Hematopoietic multipotent progenitor cell treated with erythropoietin and hydrocortisone succinate and interleukin-3 and kit ligand, for 4 days (in vitro differentiated cells): ENCODE data around the gene NOP53.
"Not testable (repeated sequence)": the region's sequence is repeated elsewhere in the genome, so short reads cannot be mapped to it uniquely, and the experiment has no call there.

Experiments
- DNase-seq: peaks from one replicate; pipeline ENCODE4 v3.0.0-alpha.2; 2015

Gene NOP53

DNA sequence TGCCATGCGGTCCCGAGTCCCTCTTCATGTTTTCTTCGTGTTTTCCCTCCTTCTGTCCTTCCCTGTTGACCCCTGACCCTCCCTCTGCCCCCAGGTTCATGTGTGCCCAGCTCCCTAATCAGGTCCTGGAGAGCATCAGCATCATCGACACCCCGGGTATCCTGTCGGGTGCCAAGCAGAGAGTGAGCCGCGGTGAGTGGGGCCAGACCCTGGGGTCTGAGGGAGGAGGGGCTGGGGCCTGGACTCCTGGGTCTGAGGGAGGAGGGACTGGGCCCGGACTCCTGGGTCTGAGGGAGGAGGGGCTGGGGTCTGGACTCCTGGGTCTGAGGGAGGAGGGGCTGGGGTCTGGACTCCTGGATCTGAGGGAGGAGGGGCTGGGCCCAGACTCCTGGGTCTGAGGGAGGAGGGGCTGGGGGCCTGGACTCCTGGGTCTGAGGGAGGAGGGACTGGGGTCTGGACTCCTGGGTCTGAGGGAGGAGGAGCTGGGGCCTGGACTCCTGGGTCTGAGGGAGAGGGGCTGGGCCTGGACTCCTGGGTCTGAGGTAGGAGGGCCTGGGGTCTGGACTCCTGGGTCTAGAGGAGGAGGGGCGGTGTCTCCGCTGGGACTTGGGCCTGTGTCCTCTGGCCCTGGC, 26.8 kb upstream of the NOP53 start:
- DNase-seq: not testable (repeated sequence)

DNA sequence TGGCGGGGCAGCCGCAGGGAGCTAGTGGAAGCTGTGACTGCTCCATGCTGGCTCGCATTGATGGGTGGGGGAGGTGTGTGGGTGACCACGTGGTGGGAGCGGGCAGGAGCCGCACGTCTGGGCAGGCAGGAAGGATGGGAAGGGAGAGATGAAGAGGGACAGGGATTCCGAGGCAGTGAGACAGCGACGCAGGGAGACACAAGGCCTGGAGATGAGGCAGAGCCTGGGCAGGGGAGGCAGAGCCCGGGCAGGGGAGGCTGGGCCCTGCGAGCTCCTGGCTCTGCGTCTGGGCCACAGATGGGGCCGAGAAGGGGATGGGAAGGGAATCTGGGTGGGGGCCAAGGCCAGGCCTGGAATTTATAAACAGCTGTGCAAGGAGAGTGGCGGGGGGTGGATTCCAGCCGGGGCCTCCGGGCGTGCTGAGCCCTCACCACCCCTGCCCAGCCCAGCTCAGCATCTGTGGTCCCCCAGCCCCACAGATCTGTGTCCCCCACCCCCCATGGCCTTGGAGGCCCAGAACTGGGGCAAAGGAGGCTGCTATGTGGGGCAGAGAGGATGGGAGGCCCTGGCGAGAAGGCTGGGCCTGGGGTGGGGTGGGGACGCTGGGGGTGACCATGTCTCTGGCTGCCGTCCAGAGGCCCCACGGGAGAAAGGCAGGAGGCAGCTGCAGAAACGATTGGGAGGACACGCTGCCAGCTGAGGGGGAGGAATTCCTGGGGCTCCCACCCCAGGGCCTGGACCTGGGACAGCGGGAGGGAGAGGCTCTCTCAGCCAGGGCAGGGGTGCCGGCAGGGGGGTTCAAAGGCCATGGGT, 26.1 kb upstream of the NOP53 start:
- DNase-seq: no peak

DNA sequence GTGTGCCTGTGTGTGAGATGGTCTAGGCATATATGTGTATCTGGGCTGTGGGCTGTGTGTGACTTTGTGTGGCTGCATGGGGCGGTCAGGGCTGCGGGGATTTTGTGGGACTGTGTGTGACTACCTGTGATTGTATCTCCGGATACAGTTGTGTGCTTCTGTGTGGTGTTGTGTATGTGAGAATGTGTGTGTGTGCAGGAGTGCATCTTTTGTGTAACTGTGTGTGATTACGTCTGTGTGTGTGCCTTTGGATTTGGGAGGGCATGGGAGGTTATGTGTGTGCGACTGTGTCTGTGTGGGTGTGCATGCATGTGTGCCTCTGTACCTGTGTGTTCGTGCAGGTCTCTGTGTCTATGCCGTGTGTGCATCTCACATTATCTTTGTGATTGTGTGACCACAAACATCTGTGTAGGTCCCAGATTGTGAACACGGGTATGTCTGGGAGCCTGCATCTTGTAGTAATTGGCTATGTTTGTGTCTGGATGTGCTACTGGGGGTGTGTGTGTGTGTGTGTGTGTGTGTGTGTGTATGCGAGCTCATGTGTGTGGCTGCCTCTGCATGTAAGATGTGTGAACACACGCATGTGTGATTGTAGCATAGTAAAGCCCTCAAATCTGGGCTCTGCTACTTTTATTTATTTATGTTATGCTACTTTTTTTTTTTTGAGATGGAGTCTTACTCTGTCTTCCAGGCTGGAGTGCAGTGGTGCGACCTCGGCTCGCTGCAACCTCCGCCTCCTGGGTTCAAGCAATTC, 24.5 kb upstream of the NOP53 start:
- no peak for DNase-seq

DNA sequence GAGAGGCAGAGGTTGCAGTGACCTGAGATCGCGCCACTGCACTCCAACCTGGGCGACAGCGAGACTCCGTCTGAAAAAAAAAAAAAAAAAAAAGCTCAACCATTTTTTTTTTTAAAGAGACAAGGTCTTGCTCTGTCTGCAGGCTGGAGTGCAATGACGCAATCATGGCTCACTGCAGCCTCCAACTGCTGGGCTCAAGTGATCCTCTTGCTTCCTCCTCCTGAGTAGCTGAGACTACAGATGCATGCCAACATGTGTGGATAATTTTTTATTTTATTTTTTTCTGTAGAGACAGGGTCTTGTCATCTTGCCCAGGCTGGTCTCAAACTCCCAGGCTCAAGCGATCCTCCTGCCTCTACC, 21.8 kb upstream of the NOP53 start:
- peak; percentile 85 for DNase-seq

DNA sequence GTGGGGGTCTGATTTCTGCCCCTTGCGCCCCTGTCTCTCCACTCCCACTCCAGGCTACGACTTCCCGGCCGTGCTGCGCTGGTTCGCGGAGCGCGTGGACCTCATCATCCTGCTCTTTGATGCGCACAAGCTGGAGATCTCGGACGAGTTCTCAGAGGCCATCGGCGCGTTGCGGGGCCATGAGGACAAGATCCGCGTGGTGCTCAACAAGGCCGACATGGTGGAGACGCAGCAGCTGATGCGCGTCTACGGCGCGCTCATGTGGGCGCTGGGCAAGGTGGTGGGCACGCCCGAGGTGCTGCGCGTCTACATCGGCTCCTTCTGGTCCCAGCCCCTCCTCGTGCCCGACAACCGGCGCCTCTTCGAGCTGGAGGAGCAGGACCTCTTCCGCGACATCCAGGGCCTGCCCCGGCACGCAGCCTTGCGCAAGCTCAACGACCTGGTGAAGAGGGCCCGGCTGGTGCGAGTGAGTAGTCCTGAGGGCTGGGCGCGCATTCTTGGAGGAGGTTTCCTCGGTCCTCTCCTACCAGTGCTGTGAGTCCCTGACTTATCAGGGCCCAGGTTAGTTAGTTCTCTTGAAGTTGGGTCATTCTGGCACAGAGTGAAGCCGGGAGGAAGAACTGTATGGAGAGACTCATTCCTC, 19.5 kb upstream of the NOP53 start:
- DNase-seq: no peak

DNA sequence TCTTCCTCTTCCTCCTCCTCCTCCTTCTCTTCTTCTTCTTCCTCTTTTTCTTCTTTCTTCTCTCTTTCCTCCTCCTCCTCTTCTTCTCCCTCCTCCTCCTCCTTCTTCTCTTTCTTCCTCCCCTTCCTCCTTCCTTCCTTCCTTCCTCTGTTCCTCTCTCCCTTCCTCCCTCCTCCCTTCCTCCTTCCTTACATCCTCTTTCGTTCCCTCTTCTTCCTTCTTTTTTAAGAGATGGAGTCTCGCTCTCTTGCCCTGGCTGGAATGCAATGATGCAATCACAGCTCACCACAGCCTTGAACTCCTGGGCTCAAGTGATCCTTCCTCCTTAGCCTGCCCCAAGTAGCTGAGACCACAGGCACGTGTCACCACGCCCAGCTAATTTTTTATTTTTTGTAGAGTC, 18.9 kb upstream of the NOP53 start:
- DNase-seq: peak; percentile 40

DNA sequence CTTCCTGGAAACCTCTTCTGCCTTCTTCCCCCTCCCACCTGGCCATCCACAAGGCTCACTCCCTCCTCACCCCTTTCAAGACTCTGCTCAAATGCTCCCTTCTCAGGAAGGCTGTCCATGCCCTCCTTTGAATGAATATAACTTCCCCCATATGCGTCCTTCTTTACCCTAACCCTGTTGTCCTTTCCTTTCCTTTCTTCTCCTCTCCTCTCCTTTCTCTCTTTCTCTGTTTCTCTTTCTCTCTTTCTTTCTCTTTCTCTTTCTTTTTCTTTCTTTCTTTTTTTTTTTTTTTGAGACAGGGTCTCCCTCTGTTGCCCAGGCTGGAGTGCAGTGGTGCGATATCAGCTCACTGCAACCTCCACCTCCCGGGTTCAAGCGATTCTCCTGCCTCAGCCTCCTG, 17.1 kb upstream of the NOP53 start:
- not testable (repeated sequence) for DNase-seq

DNA sequence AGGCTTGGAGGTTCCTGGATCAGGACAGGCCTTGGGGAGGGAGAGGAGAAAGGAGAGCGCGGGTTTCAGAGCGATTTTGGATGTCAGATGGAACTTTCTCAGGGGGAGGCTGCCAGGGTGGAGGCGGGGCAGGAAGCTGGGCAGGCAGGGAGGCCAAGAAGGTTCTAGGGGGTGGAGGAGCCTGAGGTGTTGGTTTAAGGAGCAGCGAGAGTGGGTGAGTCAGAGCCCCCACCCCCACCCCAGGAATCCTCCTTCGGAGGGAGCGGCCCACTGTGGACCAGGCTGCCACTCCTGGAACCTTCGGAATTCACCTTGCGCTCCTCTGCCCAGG, 15.9 kb upstream of the NOP53 start:
- peak; percentile 84 for DNase-seq

DNA sequence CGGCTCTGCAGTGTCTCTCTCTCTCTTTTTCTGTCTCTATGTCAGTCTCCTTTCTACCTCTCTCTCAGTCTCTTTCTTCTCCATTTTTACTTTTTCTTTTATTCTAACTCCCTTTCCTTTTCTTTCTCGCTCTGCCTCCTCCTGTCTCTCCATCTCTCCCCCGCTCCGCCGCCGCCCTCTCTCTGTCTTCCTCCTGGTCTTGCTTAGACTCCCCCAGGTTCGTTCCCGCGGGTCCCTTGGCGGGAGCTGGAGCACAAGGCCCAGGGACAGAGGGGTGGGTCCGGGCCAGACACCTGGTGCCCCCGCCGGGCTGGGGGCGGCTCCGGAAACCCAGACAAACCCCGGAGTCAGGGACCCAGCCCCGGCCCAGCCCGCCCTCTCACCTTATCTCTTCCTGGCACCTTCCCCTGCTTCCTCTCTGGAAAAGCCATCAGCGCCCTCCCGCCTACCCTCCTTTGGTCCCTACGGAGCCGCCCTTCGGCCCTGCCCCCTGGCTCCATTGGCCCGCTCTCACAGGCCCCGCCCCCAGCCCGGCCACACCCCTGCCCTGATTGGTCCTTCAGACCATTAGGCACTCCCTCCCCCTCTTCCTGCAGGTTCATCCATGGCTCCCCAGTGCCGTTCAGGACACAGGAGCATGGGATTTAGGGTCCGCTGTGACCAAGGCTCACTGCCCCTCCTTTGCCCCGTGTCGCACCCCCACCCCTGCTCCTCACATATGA, 15.4 kb upstream of the NOP53 start:
- peak; percentile 98 for DNase-seq

DNA sequence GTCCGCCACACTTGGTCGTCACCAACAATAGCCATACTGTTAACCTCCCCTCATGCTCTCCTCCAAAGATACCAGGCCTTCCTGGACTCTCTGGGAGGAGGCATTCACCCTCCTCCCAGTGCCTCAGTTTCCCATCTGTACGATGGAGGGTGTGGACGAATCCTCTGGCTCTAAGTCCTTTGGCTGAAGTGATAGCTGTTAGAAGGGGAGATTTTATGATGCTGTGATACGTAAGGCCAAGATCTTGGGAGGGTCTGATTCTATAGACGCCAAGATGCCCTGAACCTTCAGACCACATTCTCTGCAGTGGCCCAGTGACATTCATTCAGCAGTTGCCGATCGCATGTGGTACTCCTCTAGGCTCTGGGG, 14.8 kb upstream of the NOP53 start:
- no peak for DNase-seq

DNA sequence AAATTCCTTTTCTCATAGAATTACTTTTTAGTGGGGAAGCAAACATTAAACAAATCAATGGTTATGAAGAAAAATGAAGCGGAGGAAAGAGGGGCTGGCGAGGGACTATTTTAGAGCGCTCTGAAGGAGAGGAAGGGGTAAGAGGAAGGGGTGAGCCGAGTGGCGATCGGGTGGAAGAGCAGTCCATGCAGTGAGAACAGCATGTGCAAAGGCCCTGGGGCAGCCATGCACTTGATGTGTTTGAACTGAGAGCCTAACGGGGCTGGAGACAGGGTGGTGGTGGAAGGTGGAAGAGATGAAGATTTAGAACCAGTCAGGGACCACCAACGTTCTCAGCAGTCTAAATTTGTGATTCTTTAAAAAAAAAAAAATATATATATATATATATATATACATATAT, 14.4 kb upstream of the NOP53 start:
- DNase-seq: no peak

DNA sequence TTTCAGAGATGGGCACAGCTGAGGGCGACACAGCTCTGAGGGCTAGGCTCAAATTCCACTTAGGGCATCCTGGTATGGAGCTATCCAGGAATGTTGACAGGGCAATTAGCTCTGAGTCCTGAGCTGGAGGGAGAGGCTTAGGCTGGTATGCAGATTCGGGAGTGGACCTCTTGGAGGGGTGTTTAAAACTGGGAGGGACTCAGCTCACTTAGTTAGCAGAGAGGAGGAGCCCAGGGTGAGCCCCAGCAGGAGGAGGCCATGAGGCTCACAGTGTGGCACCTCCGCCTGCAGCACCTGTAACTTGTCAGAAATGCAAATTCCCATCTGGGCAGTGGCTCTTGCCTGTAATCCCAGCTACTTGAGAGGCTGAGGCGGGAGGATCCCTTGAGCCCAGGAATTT, 10.2 kb upstream of the NOP53 start:
- DNase-seq: no peak

DNA sequence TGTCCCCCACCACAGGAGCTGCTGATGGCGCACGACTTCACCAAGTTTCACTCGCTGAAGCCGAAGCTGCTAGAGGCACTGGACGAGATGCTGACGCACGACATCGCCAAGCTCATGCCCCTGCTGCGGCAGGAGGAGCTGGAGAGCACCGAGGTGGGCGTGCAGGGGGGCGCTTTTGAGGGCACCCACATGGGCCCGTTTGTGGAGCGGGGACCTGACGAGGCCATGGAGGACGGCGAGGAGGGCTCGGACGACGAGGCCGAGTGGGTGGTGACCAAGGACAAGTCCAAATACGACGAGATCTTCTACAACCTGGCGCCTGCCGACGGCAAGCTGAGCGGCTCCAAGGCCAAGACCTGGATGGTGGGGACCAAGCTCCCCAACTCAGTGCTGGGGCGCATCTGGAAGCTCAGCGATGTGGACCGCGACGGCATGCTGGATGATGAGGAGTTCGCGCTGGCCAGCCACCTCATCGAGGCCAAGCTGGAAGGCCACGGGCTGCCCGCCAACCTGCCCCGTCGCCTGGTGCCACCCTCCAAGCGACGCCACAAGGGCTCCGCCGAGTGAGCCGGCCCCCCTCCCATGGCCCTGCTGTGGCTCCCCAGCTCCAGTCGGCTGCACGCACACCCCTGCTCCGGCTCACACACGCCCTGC, 4.4 kb upstream of the NOP53 start:
- no peak for DNase-seq

DNA sequence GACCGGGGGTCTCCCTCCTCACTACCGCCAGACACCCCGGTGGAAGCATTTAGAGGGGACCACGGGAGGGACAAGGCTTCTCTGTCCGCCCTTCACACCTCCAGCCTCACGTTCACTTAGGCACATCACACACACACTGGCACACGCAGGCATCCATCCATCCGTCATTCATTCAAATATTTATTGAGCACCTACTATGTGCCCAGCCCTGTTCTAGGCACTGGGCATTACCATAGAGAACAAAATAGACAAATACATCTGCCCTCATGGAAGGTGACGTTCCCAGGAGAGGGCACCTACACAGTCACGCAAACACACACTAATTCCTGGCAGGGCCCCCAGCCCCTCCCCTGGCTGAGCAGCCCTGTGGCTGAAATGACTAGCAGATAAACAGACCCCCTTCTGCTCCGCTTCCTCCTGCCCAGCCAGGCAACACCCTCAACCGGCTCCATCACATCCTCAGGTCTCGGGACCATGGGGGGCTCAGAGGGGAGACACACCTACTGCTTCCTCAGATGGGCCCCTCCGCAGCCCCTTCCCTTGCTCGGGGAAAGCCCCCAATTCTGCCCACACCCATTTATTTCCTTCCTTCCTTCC, 3.7 kb upstream of the NOP53 start:
- DNase-seq: no peak

DNA sequence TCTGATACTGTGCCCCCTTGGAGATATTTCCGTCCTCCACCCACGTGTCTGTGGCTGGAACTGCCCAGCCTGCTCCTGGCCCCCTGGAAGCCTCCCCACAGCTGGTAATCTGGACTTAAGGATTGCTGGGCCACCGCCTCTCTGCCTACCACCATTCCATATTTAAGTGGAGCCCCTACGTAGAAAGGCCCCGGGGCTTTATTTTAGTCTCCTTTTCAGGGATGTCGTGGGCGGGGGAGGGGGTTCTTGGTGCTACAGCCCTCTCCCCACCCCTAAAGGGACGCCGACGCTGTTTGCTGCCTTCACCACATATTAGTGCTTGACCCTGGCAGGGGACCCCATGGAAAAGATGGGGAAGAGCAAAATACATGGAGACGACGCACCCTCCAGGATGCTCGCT, 2.7 kb upstream of the NOP53 start:
- no peak for DNase-seq

DNA sequence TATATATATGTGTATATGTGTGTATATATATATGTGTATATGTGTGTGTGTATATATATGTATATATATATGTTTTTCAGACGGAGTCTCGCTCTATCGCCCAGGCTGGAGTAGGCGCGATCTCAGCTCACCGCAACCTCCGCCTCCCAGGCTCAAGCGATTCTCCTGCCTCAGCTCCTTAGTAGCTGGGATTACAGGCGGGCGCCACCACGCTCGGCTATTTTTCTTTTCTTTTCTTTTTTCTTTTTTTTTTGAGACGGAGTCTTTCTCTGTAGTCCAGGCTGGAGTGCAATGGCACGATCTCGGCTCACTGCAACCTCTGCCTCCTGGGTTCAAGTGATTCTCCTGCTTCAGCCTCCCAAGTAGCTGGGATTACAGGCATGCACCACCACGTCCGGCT, 783 bp downstream of the NOP53 start:
- not testable (repeated sequence) for DNase-seq

DNA sequence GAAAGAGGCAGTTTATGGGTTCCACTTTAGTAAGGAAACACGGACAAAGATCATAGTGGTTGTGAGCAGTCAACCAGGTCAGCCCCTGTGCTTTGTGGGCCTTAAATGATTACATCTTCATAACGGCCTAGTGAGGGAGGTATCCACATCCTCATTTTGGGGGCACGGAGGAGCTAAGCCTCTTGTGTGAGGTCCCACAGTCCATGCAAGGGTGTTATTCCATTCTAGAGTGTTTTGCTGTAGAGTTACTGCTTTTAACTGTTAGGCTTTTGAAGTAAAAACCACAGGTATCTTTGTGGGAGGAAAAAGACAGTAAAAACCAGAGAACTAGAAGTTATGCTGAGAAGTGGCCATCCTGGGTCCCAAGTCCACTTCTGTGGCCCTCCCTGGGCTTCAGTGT, 4.0 kb downstream of the NOP53 start:
- DNase-seq: no peak

DNA sequence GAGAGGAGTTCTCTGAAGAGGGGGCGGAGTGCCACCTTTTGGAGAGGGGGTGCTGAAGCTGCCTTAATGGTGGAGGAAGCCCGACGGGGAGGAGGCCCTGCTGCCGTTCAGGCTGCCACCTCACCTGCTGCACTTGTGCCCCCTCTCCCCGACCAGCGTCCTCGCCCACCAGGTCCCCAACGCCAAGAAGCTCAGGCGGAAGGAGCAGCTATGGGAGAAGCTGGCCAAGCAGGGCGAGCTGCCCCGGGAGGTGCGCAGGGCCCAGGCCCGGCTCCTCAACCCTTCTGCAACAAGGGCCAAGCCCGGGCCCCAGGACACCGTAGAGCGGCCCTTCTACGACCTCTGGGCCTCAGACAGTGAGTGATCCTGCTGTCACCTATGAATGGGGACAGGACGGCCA, 5.4 kb downstream of the NOP53 start:
- DNase-seq: no peak

DNA sequence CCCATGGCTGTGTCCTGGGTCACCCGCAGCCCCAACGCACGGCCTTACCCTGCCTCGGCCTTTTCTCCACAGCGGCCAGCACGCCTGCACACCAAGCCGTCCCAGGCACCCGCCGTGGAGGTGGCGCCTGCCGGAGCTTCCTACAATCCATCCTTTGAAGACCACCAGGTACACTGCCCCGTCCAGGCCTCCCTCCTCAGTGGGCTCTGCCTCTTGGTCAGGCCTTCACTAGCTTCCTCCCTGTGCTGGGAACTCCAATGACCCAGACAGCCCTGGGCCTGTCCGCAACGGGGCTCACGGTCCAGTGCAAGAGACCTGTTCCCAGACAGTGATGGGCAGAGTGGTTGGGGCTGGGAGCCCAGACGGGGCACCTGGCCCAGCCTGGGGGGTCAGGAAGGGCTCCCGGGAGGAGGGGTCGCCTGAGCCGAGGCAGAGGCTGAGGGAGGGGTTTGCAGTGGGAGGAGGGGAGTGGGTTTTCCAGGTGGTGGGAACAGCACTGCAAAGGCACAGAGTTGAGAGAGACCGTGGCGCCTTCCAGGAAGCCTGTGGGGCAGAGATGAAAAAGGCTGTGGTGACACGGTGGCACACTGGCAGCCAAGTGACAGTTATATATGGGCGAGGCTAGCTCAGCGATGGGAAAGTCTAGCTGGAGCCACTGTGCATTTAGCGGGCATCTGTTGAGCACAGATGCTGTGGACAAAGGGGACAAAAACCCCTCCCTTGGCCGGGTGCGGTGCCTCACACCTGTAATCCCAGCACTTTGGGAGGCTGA, 7.3 kb downstream of the NOP53 start:
- no peak for DNase-seq

DNA sequence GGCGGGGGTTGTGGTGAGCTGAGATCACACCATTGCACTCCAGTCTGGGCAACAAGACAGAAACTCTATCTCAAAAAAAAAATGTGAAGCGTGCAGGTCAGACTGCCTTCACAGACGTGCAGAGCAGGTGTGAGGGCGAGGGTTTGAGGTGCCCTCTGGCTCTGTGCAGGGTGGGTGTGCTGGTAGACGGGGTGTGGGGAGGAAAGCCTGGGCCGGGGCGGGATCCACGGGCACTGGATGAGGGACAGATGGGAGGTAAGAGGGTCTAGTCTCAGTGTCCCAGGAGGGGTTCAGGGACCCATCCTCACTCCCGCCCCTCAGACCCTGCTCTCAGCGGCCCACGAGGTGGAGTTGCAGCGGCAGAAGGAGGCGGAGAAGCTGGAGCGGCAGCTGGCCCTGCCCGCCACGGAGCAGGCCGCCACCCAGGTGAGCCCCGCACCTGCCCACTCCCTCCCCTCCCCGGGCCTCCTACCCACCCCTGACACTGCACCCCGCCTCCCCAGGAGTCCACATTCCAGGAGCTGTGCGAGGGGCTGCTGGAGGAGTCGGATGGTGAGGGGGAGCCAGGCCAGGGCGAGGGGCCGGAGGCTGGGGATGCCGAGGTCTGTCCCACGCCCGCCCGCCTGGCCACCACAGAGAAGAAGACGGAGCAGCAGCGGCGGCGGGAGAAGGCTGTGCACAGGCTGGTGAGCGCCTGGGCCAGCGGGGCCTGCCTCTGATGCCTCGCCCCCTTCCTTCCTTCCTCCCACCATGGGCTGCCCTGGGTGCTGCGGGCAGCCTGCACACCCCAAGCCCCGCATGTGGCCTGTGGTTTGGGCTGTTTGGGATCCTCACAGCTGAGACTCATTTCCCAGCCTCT, 9.1 kb downstream of the NOP53 start:
- no peak for DNase-seq
